HG03280 (cell line): ENCODE measurements around the gene KPNA4.
"Not testable (repeated sequence)": the region's sequence is repeated elsewhere in the genome, so short reads cannot be mapped to it uniquely, and the experiment has no call there.

ENCODE experiments used
- ATAC-seq: cut with Tn5 transposase; IDR thresholded peaks from one replicate; pipeline ENCODE4 v1.9.1; 2021; ENCODE audit warnings: mild to moderate bottlenecking, moderate library complexity; ENCODE audit not compliant: unreplicated experiment

KPNA4 gene, protein sequence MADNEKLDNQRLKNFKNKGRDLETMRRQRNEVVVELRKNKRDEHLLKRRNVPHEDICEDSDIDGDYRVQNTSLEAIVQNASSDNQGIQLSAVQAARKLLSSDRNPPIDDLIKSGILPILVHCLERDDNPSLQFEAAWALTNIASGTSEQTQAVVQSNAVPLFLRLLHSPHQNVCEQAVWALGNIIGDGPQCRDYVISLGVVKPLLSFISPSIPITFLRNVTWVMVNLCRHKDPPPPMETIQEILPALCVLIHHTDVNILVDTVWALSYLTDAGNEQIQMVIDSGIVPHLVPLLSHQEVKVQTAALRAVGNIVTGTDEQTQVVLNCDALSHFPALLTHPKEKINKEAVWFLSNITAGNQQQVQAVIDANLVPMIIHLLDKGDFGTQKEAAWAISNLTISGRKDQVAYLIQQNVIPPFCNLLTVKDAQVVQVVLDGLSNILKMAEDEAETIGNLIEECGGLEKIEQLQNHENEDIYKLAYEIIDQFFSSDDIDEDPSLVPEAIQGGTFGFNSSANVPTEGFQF

DNA sequence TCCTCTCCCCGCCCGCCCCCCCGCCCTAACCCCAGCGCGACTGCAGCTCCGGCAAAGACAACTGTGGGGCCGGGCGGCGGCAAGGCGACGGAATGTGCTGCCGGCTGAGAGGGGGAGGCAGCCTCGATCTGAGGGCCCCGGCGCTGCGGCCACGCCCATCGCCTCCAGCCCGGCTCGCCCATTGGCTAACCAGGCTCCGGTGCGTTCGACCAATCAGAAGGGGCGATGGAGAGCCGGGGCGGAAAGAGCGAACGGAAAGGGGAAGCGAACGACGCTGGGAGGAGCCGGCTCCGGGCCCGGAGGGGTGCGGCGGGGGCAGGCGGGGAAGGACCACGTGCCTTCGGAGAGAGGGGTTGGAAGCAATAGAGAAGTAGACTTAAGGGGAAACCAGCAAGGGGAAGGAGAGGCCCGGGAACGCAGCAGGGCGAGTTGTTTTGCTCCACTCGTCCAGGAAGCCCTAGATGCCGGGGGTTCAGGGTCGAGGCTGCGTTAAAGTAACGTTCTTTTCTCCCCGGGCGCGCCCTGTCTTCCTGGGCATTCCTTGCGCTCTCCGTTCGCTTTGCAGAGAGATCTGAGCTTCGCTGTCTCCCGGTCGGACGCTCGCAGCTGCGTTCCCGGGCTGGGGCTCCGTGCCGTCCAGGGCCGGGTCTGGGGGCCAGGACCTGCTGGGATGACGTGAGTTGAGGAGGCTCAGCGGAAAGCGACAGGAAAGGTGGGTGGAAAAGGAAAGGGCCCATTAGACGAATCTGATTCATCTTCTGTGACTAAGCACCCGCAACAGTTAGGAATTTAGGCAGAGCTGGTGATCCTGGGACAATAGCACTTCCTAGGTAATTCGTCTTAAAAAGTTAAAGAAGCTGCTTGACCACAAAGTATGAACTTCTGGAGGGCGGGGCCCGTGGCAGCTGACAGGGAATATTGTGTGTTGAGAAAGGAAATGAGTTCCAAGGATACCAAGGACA, at the start of gene KPNA4:
Gene KPNA4, minus strand, starts transcription at position 130 of the 962 bp plus-strand sequence. CDS start 289 bp downstream, outside the sequence.
- ATAC-seq: peak; percentile 92

DNA sequence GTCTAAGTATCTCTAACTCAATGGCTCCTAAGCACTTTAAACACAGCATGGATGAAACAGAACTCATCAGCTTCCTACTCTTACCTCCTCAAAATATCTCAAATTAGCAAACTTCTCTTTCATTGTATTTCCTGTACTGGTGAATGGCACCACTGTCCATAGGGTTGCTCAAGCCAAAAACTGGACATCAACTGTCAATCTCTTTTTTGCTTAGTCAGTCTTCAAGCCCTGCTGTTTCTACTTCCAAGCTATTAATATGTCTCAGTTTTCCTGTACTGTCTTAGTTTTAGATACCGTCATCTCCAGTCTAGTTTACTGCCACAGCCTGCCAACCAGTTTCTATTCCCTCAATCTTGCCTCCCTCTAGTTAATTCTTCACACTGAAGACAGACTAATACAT, 48.3 kb upstream of the KPNA4 start:
- no peak for ATAC-seq

DNA sequence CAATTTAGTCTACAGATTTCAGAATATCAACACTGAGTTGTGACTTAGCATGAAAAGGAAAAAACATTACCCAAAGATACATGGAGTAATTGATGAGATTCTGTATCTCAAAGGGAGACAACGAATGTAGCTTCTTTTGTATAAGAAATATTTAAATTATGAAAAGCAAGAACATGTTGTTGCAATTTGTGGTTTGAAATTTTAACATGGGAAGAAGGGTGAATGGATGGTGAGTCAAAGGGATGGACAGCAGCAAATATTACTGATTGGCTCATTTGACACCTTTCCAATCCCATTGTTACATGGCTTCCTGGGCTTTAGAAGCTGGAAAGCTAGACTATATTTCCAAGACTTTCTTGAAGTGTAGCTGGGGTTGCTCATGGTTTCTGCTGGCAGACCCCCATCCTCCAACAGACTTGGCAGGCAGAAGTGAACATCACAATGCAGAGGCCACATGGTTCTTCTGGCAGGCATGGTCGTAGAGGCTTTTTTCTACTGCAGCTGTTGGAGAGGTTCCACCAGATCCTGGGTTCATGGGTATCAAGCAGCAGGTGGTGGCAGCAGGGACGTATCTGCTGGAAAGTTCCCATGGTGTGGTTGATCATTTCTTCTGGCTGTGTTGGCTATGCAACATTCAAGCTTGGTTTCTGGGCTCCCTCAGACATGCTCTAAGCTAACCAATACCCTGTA, 47.2 kb upstream of the KPNA4 start:
- ATAC-seq: no peak

DNA sequence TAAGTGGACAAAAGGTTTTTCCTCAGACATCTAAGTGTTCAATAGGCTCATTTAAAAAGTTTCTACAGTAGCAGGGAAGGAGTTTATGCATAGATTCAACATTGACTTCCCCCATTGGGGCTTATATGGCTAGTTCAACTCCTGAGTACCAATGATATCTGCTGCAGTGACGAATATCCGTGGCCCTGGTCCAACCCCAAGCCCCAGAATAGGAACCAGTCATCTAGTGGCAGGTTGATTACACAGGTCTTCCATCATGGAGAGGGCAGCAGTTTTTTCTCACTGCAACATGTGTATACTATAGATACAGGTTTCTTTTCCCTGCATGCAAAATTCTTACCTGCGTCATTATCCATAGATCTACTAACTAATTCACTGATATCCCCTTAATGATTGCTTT, 45.8 kb upstream of the KPNA4 start:
- ATAC-seq: no peak

DNA sequence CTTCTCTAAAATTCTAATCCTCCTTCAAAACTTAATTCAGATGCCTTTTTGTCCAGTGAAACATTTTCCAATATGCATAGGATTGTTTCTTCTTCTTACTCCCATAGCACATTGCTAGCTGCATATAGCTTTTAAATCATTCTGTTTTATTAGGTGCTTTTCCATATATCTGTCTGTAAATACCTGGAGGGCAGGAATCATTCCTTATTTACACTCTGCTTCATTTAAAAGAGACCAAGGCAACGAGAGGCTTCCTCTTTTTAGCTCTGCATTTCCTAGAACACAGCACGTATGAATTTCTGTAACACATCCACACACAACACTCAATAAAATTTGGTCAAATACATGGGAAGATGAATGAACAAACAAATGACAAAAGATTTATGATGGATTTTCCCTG, 43.5 kb upstream of the KPNA4 start:
- ATAC-seq: no peak

DNA sequence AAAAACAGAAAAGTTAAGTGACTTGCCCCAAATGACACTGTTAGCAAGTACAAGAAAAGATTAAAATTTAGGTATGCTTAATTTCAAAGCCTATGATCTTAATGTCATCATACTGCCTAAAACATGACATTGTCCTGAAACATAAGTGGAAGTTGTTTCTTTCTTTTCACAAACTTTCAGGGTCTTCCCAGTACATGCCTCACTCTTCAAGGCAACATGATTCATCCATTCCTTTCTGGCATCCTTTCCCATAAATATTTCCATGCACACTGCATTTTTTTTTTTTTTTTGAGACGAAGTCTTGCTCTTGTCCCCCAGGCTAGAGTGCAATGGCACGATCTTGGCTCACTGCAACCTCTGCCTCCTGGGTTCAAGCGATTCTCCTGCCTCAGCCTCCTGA, 42.5 kb upstream of the KPNA4 start:
- no peak for ATAC-seq

DNA sequence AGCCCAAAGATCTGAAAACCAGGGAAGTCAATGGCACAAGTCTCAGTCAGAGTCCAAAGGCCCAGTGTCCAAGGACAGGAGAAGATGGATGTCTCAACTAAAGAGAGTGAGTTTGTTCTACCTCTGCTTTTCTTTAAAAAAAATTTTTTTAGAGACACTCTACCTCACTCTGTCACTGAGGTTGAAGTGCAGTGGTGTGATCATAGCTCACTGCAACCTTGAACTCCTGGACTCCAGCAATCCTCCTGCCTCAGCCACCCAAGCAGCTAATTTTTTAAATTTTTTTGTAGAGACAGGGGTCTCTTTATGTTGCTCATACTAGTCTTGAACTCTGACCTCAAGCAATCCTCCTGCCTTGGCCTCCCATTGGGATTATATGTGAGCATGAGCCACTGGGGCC, 39.9 kb upstream of the KPNA4 start:
- no peak for ATAC-seq

DNA sequence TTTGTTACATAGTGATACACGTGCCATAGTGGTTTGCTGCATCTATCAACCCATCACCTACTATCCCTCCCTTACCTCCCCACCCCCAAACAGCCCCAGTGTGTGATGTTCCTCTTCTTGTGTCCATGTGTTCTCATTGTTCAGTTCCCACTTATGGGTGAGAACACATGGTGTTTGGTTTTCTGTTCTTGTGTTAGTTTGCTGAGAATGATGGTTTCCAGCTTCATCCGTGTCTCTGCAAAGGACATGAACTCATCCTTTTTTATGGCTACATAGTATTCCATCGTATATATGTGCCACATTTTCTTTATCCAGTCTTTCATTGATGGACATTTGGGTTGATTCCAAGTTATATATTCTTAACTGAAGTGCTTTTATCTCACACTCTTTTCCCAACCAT, 38.5 kb upstream of the KPNA4 start:
- ATAC-seq: not testable (repeated sequence)

DNA sequence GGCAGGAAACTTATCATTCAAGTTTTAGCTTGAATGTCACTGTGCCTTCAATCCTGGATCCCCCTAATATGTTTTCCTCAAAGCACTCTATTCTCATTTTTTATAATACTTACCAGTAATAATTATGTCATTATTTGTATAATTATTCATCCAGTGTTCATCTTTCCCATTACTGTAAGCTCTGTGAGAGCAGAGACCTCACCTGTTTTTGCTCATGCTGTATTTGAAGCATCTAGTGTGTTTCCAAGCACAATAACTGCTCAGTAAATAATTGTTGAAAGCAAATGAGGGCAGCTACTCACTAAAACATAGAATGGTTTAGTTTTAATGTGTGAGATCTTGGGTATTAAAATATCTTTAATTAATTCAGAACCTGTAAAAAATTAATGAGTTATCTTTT, 36.9 kb upstream of the KPNA4 start:
- ATAC-seq: no peak

DNA sequence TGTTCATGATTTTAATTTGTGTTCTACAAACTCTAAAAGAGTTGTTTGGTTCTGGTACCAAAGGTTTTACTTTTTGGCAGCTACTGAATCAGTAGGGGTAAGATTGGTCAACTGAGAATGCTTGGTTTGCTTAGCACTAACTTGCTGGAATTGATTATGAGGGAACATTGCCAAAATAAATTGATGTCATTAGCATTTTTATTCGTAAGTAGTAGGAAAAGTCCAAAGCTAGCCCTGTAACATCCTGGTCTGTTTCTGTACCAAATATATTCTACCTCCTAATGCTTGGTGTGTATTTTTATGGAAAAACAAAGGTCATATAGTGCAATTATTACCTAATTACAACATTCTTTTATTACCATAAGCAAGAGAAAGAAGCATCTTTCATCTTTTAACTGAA, 35.9 kb upstream of the KPNA4 start:
- ATAC-seq: no peak

DNA sequence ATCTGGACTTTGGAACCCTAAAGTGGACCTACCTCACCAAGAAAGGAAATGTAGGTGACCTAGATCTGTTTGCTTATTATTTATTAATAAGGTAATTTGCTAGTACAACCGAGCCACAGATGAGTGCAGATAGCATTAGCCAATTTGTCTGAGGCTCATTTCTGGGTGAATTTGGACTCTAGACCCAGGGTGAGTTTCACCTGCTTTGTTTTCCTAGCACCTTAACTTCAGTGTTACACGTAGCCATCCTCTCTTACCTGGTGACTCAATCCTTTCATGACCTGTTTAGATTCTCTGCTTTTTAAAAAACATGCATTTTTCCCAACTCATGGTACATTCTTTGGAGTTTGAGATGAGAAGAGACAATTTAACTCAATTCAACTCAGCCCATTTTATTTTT, 33.5 kb upstream of the KPNA4 start:
- ATAC-seq: no peak

DNA sequence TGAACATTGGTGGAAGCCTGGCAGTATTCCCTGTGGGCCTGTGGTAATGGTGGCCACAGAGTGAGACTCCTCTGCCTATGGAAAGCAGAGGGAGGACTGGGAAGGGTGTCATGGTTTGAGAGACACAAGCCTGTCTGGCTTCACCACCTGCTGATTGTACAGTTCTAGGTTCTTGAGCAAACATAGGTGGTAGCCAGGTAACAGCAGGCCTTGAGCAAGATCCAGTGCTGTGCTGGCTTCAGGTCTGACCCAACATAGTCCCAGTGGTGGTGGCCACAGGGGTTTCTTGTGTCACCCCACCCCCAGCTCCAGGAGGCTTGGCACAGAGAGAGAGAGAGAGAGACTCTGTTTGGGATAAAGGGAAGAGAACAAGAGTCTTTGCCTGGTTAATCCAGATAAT, 22.7 kb upstream of the KPNA4 start:
- ATAC-seq: no peak

DNA sequence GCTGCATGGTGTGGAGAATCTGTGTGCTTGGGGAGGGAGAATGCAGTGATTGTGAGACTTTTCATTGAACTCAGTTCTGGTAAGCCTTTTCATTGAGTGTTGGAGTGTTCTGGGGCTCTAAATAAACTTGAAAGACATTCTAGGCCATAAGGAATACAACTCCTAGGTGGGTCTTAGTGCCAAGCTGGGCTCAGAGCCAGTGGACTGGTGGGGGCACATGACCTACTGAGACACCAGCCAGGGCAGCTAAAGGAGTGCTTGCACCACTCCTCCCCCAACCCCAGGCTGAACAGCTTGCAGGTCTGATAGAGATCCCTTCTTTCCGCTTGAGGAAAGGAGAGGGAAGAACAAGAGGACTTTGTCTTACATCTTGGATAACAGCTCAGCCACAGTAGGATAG, 21.7 kb upstream of the KPNA4 start:
- ATAC-seq: no peak

DNA sequence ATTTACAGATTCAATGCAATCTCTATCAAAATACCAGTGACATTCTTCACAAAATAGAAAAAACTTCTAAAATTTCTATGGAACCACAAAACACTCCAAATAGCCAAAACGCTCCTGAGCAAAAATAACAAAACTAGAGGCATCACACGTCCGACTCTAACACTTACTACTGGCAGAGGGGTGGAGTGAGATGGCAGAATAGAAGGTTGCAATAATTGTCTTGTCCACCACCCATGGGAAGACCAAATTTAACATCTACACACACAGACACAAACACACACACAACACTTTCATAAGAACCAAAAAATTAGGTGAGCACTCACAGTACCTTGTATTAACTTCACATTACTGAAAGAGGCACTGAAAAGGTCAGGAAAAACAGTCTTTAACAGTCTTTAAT, 21.3 kb upstream of the KPNA4 start:
- no peak for ATAC-seq

DNA sequence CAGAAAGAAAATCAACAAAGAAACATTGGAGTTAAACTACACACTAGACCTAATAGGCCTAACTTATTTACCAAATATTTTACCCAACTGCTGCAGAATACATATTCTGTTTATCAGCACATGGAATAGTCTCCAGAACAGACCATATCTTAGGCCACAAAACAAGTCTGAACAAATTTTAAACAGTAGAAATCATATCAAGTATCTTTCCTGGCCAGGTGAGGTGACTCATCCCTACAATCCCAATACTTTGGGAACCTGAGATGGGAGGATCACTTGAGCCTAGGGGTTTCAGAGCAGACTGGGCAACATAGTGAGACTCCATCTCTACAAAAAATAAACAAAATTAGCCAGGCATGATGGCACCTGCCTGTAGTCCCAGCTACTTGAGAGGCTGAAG, 18.1 kb upstream of the KPNA4 start:
- ATAC-seq: no peak

DNA sequence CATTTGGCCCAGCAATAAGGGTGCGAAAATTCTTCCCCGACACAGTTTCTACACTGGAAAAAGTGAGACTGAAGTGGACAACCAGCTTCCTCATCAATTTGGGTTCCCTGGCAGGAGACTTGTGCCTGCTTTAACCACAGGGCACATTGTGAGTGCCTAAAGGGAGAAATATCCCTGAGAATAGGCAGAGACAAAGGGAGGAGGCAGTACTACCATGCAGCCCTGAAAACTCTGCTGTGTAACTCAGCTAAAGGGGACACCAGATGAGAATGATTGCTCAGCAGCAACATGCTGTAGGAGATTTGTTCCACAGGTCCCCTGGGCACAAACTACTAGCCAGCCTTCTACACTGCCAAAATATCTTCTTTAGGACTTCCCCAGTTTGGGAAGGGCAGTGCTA, 15.6 kb upstream of the KPNA4 start:
- no peak for ATAC-seq

DNA sequence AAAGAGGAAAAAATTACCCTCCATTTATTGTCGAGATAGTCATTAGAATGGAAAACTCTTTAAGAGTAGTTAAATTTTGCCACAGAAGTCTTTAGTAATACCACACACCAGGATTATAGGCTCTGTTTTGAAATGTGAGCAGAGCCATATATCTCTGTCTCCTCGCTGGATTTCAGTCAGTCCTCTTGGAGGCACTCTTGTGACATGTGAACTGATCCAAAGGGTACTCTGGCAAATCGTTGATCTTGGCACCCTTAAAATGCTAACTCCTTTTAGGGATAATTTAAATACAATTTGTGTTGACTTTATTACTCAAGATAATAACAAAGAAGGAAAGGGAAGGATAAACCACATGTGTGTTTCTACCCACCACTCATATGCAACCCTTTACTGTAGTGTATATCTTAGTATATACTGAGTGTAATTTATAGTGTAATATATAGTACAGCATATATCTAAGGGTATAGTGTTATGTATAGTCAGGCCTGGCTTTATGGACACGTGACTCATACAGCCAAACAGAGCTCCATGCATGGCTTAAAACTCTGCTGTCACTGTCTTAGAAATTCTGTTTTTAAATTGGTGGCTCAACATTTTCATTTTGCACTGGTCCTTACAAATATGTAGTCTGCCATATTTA, 12.3 kb upstream of the KPNA4 start:
- ATAC-seq: no peak

DNA sequence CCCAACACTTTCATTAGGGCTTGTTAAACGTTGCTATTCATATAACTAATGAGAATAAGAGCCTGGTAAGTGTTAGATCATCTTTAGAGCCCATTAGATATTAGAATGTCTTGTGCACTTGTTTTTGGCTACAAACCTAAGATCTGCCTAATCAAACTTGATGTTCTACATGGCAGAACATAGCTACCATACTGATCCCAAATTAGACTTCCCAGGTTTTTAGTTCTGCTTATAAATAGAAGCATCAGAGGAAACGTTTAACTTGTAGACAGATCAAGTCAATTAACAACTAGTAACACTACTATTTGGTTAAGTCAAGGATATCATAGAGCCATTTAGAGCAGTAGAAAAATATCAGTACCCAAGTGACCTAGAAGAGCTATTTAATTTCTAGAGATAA, 11.7 kb upstream of the KPNA4 start:
- ATAC-seq: no peak

DNA sequence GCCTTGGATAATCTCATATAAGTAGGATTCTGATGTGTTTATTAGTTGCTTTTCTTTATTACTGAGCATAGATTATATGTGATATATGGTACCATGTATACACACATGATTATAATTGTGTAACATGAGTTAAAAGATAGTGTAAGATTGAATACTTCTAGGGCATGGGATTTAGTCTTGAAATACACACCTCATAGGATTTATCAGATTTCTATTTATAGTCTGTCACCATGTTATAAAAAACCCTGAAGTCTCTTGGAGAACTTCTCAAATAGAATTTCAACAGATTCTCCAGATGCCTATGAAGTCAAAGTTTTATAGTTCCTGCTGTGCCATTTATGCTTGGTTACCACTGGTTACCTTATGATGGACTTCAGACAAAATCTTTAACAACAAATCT, 11.2 kb upstream of the KPNA4 start:
- no peak for ATAC-seq

DNA sequence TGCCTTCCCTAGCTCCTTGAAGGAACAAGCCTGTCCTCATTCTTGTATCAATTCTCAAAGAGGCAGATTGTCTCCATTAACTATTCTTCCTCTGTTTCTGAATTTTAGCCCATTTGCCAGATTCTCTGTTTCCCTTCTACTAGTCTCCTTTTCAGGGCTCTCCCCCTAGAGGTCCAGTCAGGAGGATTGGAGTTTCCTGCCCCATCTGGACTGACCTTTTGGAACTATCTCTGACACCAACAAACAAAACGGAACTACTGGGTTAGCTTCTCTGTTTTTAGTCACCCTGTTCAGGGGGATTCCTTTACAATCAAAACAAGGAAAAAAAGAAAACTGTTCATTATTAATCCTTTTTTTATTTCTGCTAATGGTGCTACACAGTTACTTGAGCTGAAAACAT, 10.2 kb upstream of the KPNA4 start:
- no peak for ATAC-seq

DNA sequence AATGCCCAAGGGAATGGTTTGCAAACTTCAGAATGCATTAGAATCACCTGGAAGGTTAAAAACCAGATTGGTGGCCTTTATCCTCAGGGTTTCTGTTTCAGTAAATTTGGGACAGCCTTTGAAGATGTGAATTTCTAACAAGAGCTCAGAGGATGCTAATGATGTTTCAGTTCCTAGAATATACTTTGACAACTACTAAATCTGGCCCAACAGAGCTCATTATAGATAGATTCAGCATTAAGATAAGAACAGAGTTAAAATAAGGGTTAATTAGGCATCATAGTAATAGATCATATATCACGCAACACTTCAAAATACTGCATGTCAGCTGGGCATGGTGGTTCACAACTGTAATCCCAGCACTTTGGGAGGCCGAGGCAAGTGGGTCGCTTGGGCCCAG, 9.3 kb upstream of the KPNA4 start:
- ATAC-seq: no peak
